AG04449 (cell line): ENCODE results near the gene ILK.

Experiments
- CTCF ChIA-PET: fragments of 350-600 bp; formaldehyde crosslinking; extraction: SDS; loops from one replicate; lab custom pipeline; 2021; ENCODE audit warnings: antibody characterized with exemption; lab: Yijun Ruan, JAX
- POLR2A ChIA-PET: fragments of 400-600, 350-600 bp; formaldehyde crosslinking; extraction: SDS; loops from one replicate; lab custom pipeline; 2020; ENCODE audit warnings: antibody characterized with exemption, inconsistent platforms; lab: Yijun Ruan, JAX
- DNase-seq: peaks from one replicate; pipeline ENCODE4 v3.0.0-alpha.2; 2010; ENCODE audit warnings: low read depth, low spot score
- H3K4me3 ChIP-seq: 2 replicates; pipeline ENCODE4 v1.5.1; 2011; ENCODE audit warnings: low read depth, mild to moderate bottlenecking, control low read depth, low read length
- CTCF ChIP-seq: IDR thresholded peaks from one replicate; pipeline ENCODE4 v1.5.1; 2011; ENCODE audit warnings: mild to moderate bottlenecking, moderate library complexity, low read length, control low read depth, inconsistent platforms; ENCODE audit not compliant: insufficient read depth; ENCODE audit errors: missing control alignments

The ILK gene

DNA sequence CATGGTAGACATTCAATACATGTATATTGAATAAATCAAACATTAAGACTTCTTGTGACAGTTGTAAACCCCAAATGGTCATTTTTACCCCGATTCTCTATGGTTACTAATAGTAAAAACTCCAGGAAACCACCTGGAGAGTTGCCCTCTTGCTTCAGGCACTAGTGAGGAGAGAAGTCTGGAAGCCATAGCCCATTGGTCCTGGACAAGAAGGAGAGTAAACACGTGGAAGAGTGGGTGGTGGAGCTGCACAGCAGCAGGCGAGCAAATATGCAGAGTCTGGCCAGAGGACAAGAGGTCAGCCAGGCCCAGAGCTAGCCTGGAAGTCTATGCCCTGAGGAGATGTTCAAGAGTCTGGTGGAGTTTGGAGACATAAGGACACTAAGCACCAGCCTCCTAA, 34.3 kb downstream of the ILK start:
- no peak overlapping the region for H3K4me3 ChIP-seq
- POLR2A ChIA-PET = interaction anchor here (0.5 kb wide), 1 partner anchor 30 kb away, joined by 3 read pairs; no protein-coding TSS in a partner anchor
- no peak for TF ChIP-seq CTCF
- CTCF ChIA-PET = interaction anchor here (1.4 to 1.6 kb wide), 3 partner anchors 9 to 107 kb away, joined by 4 to 5 read pairs (median 4); partner anchors contain the start of gene MRPL17
- no peak for DNase-seq

DNA sequence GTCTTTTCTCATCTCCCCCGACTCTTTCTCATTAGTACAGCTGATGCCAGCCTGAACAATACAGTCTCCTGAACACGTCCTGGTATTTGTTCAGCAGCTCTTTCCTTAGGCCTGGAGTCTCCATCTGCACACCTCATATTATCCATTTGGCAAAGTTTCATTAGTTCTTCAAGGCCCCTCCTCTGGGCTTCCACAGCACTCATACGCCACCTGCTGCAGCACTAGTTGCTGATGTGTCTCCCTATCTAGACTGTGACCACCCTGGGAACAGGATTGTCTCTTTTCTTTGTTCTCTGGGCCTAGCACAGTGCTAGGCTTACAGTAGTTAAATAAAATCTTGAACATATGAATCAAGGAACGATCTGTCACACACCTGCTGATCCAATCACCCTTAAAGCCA, 34.9 kb downstream of the ILK start:
- no peak for DNase-seq
- TF ChIP-seq CTCF = no peak
- POLR2A ChIA-PET = interaction anchor here (0.5 kb wide), 1 partner anchor 29 kb away, joined by 3 read pairs; no protein-coding TSS in a partner anchor
- no peak overlapping the region for H3K4me3 ChIP-seq
- CTCF ChIA-PET = interaction anchor here (1.1 to 1.4 kb wide), 2 partner anchors 9 to 45 kb away, joined by 4 to 5 read pairs; partner anchors contain the start of gene MRPL17

- ChIA-PET POLR2A (no interaction called here), CTCF (no interaction called here)
- no peak for DNase-seq
- no peak for TF ChIP-seq CTCF
- no peak overlapping the region for H3K4me3 ChIP-seq
Observed at GRCh38 chr11:6640036-6640984, 36.7 kb downstream of the ILK start.

DNA sequence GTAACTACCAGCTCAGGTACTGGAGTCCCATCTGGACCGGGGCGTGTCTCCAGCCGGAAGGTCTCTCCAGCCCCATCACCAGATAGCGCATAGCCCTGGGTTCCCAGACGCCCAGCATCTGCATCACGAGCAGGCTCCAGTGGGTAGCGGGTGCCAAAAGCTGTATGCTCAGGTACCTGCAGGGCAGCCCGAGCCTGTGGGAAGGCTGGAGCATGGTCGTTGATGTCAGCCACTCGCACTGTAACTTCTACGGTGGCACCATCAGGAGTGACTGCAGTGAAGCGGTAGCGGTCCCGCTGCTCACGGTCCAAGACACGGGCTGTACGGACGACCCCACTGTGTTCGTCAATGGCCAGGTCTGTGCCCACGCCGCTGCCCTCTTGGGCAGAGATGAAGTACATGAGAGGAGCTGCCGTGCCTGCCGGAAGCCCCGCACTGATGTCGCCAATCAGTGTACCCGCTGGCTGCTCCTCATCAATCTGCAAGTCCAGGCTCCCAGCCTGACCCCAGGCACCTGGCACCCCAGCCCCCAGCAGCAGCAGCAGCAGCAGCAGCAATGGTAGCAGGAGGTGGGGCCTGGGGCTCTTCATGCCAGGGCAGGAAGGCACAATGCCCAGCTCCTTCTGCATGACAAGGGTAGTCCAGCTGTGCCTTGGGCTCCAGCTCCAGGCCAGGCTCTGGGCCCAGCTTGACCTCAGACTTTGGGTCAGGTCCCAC, 37.6 kb downstream of the ILK start:
- H3K4me3 ChIP-seq = no peak overlapping the region
- POLR2A ChIA-PET = no interaction called here
- DNase-seq = no peak
- CTCF ChIA-PET = interaction anchor here (1.3 kb wide), 1 partner anchor 26 kb away, joined by 3 read pairs; no protein-coding TSS in a partner anchor
- no peak for TF ChIP-seq CTCF

- CTCF ChIA-PET = interaction anchor here (1.3 kb wide), 1 partner anchor 24 kb away, joined by 3 read pairs; no protein-coding TSS in a partner anchor
- POLR2A ChIA-PET = no interaction called here
- no peak for DNase-seq
- TF ChIP-seq CTCF = no peak
- no peak overlapping the region for H3K4me3 ChIP-seq
Observed at GRCh38 chr11:6642957-6643356, 39.4 kb downstream of the ILK start.
